GM20431 (cell line): Measurements from ENCODE around the gene UBE2E1.

Experiments used
- in situ Hi-C: fragments of 300-500 bp; cut with MseI, MboI; formaldehyde crosslinking; loops from one replicate; pipeline ENCODE4 v1.15.0; 2020; ENCODE audit warnings: low sequenced_read_pairs; ENCODE audit not compliant: unreplicated experiment

Gene UBE2E1

DNA sequence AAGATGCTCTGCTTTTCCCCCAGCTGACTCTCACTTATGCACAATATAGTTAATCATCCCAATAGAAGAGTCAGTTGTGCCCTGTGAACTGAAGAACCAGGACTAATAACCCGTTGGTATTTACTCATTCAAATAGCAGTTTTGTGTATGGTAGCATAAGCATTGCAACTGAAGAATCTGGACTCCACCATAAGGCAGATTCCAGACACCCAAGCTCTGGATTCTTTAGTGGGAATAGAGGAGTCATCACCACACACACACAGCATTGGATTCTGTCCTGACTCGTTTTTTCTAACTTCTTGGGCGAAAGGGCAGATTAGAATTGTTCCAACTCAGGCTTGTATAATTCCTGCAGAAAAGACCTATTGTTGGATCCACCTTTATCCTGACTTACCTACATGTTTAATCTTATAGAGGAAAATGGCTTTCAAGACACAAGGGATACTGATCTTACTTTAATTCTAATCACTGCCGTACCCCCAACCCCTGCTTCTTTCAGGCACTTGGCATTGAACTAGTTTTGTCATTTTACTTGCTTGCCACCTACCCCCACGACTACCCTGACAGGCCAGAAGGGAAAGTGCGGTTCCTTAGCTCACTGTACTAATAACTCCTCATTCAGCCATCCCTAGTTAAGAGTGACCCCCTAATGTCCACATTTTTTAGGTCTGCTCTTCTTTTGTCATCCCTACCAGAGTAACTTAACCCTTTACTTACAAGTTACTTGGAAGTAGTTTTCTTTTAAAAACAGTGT is 68.8 kb downstream of the UBE2E1 start:
- in situ Hi-C loops, result loop anchor here (25.0 kb wide), 1 partner anchor 363 kb away; no protein-coding TSS in a partner anchor

DNA sequence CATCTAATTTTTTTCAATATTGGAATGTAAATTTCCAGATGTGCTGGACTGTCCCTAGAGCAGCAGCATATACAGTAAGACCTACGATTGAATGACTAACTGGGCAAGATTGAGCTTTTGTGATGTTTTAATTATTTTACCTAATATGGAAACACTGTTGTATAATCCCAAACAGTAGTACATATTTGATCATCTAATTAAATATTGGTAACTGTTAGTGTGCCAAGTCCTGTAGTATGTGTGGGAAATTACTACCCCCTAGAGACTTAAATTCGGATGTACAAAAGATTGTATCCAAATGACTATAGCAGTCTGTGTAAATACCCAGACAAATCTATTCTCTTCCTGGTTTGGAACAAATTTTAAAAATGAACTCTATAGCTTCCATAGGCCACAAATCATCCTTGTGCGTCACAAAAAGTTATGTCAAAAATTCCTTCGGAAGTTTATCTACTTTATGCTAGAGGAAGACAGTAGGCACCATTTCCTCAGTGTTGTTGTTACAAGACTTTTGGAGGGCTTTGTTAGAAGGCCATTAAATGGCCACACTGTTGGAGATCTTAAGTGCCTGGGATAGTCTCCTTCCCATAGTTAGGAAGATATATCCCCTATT is 69.5 kb downstream of the UBE2E1 start:
- in situ Hi-C loops, result loop anchor here (25.0 kb wide), 1 partner anchor 362 kb away; no protein-coding TSS in a partner anchor

DNA sequence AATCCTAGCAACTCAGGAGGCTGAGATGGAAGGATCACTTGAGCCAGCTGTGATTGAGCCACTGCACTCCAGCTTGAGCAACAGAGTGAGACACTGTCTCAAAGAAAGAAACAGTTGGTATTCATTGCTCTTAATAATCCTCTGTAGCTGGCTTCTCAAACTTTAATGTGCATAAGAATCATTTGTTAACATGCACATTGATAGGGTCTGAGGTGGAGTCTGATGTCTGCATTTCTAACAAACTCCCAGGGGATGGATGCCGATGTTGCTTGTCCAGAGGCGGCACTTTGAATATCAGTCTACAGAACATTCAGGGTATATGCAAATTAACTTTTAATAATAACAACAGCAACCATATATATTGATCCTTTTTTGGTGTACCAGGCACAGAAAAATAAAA is 71.2 kb downstream of the UBE2E1 start:
- in situ Hi-C loops, result loop anchor here (25.0 kb wide), 1 partner anchor 360 kb away; no protein-coding TSS in a partner anchor

DNA sequence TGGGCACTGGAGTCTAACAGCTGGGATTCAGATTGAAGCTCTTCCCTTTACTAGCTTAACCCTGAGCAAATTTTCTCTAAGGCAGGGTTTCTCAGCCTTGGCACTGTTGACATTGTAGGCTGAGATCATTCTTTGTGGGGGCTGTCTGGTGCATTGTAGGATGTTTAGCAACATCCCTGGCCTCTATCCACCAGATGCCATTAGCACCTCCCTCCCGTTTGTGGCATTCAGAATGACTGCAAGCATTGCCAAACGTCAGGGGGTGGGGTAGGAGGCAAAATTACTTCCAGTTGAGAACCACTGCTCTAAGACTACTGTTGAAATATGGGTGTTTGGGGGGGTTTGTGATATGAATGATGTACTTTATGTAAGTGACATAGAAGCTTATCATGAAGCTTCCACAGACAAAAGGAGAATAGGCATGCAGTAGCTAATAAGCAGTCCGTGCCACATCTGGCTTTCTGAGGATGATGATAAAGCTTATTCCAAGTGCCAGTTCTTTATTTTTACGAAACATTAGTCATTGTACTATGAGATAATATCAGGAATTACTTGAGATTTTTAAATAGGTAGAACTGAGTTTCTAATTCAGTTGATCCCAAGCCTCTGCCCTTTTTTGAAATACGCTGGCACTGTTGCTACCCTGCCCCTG is 71.7 kb downstream of the UBE2E1 start:
- in situ Hi-C loops, result loop anchor here (25.0 kb wide), 1 partner anchor 360 kb away; no protein-coding TSS in a partner anchor

DNA sequence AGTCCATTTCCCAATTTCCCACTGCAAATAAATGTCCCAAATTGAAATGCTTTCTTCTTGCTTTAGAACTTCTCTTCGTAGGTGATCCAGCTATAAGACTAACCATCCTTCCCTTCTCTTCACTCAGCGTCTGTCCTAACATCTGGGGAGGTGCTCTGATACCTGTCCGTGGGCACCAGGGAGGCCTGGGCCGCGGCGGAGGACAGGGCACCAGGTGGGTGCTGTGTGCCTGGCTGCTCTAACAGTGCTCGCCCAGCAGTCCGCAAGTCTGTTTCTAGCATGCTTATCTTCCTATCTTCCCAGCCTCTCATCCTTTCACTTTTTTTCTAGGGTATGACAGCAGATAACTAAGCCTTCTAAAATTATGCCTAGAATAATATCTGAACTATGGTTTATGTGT is 73.7 kb downstream of the UBE2E1 start:
- in situ Hi-C loops, result loop anchor here (25.0 kb wide), 1 partner anchor 358 kb away; no protein-coding TSS in a partner anchor

DNA sequence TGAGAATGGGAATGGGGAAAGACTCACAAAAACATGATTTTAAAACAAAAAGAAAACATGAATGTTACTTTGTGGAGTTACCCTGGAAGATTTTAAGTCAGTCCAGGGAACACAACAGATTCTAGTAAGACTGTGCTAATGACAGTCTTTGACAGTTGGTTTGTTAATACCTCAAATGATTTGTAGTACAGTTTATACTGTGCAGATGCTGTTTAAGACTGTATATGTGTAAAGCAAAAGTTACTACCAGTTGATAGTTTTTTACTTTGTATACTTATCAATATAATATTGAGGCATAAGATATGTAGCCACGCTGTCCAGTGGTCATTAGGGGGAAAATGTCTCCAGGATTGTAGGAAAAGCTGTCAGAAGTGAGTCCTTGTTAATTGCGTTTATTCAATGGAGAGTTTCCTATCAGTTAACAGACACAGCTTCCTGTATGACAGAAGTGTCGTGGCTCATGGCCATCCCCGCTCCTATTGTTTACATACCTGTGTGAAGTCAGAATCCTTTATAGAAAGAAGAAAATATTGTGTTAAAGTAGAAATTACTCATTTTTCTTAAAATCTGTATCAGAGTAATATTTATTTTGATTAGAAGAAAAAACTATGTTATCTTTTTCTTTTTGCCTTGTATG is 75.1 kb downstream of the UBE2E1 start:
- in situ Hi-C loops, result loop anchor here (25.0 kb wide), 1 partner anchor 356 kb away; no protein-coding TSS in a partner anchor

DNA sequence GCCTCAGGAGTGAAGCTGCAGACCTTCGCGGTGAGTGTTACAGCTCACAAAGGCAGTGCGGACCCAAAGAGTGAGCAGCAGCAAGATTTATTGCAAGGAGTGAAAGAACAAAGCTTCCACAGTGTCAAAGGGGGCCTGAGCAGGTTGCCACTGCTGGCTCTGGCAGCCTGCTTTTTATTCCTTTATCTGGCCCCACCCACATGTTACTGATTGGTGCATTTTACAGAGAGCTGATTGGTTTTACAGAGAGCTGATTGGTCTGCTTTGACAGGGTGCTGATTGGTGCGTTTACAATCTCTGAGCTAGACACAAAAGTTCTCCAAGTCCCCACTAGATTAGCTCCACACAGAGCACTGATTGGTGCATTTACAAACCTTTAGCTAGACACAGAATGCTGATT is 76.2 kb downstream of the UBE2E1 start:
- in situ Hi-C loops, result loop anchor here (25.0 kb wide), 1 partner anchor 355 kb away; no protein-coding TSS in a partner anchor

DNA sequence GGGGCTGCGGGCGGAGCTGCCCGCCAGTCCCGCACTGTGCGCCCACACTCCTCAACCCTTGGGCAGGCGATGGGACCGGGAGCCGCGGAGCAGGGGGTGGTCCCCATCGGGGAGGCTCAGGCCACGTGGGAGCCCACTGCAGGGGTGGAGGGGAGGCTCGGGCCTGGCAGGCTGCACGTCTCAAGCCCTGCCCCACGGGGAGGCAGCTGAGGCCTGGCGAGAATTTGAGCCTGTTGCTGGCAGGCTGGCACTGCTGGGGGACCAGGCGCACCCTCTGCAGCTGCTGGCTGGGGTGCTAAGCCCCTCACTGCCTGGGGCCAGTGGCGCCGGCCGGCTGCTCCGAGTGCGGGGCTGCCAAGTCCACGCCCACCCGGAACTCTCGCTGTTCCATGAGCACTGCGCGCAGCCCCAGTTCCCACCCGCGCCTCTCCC is 76.7 kb downstream of the UBE2E1 start:
- in situ Hi-C loops, result loop anchor here (25.0 kb wide), 1 partner anchor 355 kb away; no protein-coding TSS in a partner anchor

DNA sequence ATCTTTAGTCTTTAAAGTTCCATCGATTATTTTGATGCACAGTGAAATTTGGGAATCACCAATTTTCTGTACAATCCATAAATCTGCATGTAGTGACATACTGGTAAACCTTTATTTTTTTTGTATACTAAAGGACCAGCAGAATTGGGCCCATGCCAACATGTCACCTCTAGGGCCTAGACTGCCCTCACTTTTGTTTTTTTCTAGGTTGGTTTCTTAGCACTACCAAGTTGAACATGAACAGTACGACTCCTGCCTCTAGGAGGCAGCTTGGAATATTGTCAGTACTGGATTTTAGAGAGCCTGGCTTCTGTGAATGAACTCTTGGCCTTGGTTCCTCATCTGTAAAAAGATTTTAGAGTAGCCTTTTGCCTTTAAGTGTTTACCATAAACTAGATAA is 78.7 kb downstream of the UBE2E1 start:
- in situ Hi-C loops, result loop anchor here (25.0 kb wide), 1 partner anchor 353 kb away; no protein-coding TSS in a partner anchor

DNA sequence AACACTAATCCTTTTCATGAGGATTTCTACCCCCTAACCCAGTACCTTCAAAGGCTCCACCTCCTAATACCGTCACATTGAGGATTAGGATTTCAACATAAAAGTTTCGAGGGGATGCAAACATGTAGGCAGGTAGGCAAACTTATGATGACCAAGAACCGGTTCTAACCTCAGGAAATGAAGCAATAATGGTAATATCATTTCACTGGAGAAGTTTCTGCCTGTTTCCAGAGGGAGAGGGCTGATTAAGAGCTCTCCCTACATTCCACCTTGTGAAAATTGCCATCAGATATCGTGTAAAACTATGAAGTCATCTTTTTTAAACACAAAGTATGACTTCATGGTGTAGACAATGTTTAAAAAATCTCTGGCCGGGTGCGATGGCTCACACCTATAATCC is 79.5 kb downstream of the UBE2E1 start:
- in situ Hi-C loops, result loop anchor here (25.0 kb wide), 1 partner anchor 352 kb away; no protein-coding TSS in a partner anchor

DNA sequence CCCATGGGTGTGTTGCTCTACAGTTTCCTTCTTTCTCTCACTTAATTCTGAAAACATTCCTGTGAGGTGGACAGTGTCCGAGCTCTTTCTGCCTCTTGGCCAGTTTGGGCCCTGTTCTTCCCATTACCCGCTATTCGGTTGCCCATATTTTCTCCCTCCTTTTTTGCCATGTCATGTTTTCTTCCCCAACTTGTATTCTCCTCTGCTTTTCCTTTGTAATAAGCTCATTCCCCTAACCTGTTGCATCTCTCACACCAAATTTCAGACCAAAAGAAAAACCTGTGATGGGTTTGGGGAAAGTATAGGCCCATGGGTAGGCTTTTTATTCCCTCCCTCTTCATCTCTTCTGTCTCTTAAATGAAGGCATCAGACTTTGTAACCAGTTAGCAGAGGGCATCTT is 80.6 kb downstream of the UBE2E1 start:
- in situ Hi-C loops, result loop anchor here (25.0 kb wide), 1 partner anchor 351 kb away; no protein-coding TSS in a partner anchor

DNA sequence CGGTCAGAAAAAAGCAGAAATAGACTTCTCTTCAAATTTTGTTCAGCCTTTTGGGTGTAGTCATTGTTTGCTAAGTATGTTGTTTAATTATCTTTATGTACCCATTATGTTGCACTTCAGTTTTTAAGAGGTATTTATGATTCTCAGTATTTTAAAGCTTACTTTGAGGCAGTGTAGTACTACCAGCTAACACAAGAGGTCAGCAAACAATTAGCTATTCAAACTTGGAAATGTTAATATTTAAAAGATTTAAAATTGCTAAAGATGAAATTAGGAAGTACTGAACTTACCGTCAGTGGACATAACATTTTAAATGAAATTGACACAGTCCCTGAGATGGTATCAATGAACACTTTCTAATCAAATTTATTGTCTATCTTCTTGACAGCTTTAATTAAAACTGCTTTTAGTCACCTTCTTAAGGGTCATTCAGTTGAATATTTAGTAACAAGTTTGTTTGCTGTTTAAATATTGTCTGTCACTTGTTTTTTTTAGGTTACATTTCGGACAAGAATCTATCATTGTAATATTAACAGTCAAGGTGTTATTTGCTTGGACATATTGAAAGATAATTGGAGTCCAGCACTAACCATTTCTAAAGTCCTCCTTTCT is 83.0 kb downstream of the UBE2E1 start:
- in situ Hi-C loops, result loop anchor here (25.0 kb wide), 1 partner anchor 349 kb away; no protein-coding TSS in a partner anchor

GRCh38 chr3:23889386-23889785 is 83.6 kb downstream of the UBE2E1 start:
- in situ Hi-C loops, result loop anchor here (25.0 kb wide), 1 partner anchor 348 kb away; no protein-coding TSS in a partner anchor

GRCh38 chr3:23889950-23890349 is 84.2 kb downstream of the UBE2E1 start:
- in situ Hi-C loops, result loop anchor here (25.0 kb wide), 1 partner anchor 347 kb away; no protein-coding TSS in a partner anchor

DNA sequence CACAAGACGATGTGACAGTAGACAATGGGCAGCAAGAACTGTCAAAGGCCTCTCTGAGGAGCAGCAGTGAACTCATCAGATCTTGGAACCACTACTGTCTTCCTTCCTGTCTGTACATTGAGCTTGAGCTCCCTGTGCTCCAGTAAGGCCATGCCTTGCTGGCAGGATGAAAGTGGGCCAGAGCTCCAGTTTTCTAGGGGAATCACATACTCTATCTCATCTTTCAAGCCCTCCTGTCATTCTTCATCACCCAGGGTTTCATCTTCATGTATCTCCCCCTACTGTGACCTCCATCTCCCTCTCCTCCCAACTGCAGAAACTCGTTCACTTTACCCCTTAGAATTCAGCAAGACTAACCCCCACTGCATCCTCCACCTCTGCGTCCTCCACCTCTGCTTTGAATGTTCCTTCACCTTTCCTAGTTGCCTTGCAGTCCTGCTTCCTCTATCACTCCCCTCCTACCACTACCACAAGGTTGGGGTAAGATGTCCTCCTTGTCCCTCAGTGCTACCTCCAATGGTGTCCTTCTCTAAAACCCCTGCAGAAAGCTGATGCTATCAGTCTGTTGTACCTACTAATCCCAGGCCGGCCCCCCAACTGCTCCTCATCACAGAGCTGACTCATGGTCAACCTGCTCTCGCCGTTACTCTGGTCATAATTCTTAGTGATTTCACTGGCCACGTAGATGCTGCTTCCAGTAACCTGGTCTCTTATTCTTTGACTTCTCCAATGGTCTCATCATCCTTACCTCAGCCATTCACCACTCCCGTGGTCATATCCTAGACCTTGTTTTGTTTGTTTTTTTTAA is 88.7 kb downstream of the UBE2E1 start:
- in situ Hi-C loops, result loop anchor here (25.0 kb wide), 1 partner anchor 343 kb away; no protein-coding TSS in a partner anchor

DNA sequence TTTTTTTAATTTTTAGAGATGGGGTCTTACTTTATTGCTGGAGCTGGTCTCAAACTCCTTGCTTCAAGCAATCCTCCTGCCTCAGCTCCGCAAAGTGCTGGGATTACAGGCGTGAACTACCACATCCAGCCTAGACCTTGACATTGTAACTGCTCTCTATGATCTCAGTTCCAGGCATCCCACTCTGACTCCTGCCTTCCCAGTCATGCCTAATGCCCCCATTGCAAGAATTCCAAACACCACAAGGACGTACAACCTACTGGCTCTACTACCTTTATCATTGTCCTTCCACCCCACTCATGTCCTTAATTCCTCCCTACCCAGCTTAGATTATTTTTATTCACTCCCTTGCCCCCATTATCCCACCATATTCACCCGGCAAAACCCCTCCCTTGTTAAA is 89.4 kb downstream of the UBE2E1 start:
- in situ Hi-C loops, result loop anchor here (25.0 kb wide), 1 partner anchor 342 kb away; no protein-coding TSS in a partner anchor

- in situ Hi-C loops, result no loop called here
These were observed 95.0 kb downstream of the UBE2E1 start for GRCh38 chr3:23900744-23901143.

- in situ Hi-C loops, result no loop called here
These were observed 98.8 kb downstream of the UBE2E1 start for GRCh38 chr3:23904545-23904944.
